ENCODE measurements around the gene NIF3L1. TPM values are rescaled to one million over a fixed set of nuclear protein-coding genes. Genes with fewer than 3 reads are reported as not detected.

NIF3L1 gene
- total and polyA plus RNA-seq, 2 of the 13 experiments (the other 11 are each of a cell fraction or from before 2014, with no cell fraction given): 67.9 to 75.2 TPM

- TF ChIP-seq ZFP91 (CRISPR knock-in tag; IDR thresholded peaks at IDR 0.05; ENCODE audit: borderline replicate concordance): no peak
- TF ChIP-seq RBM22 (optimal IDR thresholded peaks at IDR 0.05; ENCODE audit: low read length): peak; percentile 77
These were observed 28.9 kb upstream of the NIF3L1 start (continued) for GRCh38 chr2:200860092-200860795.

- BruUV-seq (replicated peaks): no TSS peak
- Histone ChIP-seq H3K27ac (ENCODE audit: extremely low read length, insufficient read depth, low read length) (peak overlapping the region; percentile 7), H3K36me3 (replicated peaks in 1 of 2; ENCODE audit: control insufficient read depth in 1 of 2, insufficient read depth in 2 of 2, low read length in 2 of 2) (peaks cover 12 to 45% of the 10 kb centered on the region in 2 experiments), H4K20me1 (ENCODE audit: insufficient read depth, low read length) (peaks cover 65% of the 10 kb centered on the region), H3K9me3 (ENCODE audit: low read length) (no peaks in the 10 kb centered on the region), H3K79me2 (ENCODE audit: insufficient read depth, low read length) (peaks cover 77% of the 10 kb centered on the region), H3K4me1 (ENCODE audit: insufficient read depth, low read length) (peaks cover 54% of the 10 kb centered on the region), H3K27me3 (ENCODE audit: control insufficient read depth in 1 of 2, insufficient read depth in 2 of 2, low read length in 2 of 2) (no peaks in the 10 kb centered on the region; a peak in 1 of 5 replicates), H3K4me2 (ENCODE audit: low read depth, low read length) (peak overlapping the region; percentile 83), H3K9ac (ENCODE audit: insufficient read depth, low read depth, low read length) (peak overlapping the region; percentile 100), H3K4me3 (replicated peaks in 1 of 3; ENCODE audit: insufficient read depth in 1 of 3, low read depth in 2 of 3, low read length in 3 of 3) (peak overlapping the region; percentile 67 to 99 (median 91); a peak in 5 of 6 replicates), H2AFZ (ENCODE audit: low read length) (no peak overlapping the region)
- ATAC-seq (no peak), DNase-seq (ENCODE audit: low spot score) (no peak), FAIRE-seq (no peak)
- 51% methylated on average over 4 of the region's 4 CpGs for WGBS (ENCODE audit: low lambda C conversion rate)
- in situ Hi-C loops (cut with HindIII; ENCODE audit: extremely low pct_ligation_motif_present, low pct_unique_long_range_greater_than_20kb): no loop called here
- intact Hi-C loops (cut with micrococcal nuclease; ENCODE audit: unreplicated experiment): loop anchor here (2.0 to 5.0 kb wide), 2 partner anchors 34 to 49 kb away; no protein-coding TSS in a partner anchor
- 0 out of 2 replicates have a peak, but pooled peaks have one; percentile 28 for TF ChIP-seq ZNF414 (CRISPR knock-in tag; IDR thresholded peaks at IDR 0.05)
- no peak for TF ChIP-seq WIZ (CRISPR knock-in tag; IDR thresholded peaks at IDR 0.05)
- 0 out of 2 replicates have a peak, but pooled peaks have one; percentile 14 for TF ChIP-seq KMT2A (CRISPR knock-in tag; IDR thresholded peaks at IDR 0.05)
- 0 out of 2 replicates have a peak, but pooled peaks have one; percentile 12 for TF ChIP-seq STAT6 (CRISPR knock-in tag; IDR thresholded peaks at IDR 0.05; ENCODE audit: borderline replicate concordance)
- POLR2A ChIA-PET: interaction anchor here (1.6 kb wide), 1 partner anchor 17 kb away, joined by 7 read pairs; no protein-coding TSS in a partner anchor
- CTCF ChIA-PET (ENCODE audit: low intra/inter-chr PET ratio, low total read pairs): no interaction called here
These were observed 27.5 kb upstream of the NIF3L1 start for GRCh38 chr2:200861617-200862155.
